GM18858 (cell line): Measurements from ENCODE around the gene RNF8.
"Not testable (repeated sequence)": the region's sequence is repeated elsewhere in the genome, so short reads cannot be mapped to it uniquely, and the experiment has no call there.

Source experiments
- ATAC-seq: cut with Tn5 transposase; IDR thresholded peaks from one replicate; pipeline ENCODE4 v1.9.1; 2021; ENCODE audit not compliant: unreplicated experiment

The RNF8 gene

DNA sequence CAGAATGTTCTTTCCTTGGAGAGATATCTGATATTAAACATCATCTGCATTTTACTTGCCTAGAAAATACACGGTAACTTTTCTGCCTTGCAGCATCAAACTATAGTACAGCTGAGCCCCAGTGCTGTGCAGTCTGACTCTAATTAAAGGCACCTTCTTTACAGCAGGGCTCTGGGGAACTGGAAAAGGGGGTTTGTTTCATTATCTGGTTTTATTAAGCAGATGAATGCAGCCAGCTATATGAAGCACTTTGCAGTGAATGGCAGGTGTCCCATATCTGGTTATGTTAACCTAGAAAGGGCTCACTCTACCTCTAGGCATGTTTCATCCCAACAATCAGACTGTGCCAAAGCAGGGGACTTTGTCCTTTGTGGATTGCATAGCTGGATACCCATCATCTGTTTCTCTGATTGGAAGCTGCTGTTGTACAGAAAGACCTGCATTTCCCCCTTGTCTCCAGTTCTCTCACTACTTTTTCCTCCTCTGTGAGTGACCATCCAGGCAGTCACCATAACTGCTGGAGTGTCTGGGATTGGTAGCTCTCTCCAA lies 39.7 kb downstream of the RNF8 start:
- no peak for ATAC-seq

DNA sequence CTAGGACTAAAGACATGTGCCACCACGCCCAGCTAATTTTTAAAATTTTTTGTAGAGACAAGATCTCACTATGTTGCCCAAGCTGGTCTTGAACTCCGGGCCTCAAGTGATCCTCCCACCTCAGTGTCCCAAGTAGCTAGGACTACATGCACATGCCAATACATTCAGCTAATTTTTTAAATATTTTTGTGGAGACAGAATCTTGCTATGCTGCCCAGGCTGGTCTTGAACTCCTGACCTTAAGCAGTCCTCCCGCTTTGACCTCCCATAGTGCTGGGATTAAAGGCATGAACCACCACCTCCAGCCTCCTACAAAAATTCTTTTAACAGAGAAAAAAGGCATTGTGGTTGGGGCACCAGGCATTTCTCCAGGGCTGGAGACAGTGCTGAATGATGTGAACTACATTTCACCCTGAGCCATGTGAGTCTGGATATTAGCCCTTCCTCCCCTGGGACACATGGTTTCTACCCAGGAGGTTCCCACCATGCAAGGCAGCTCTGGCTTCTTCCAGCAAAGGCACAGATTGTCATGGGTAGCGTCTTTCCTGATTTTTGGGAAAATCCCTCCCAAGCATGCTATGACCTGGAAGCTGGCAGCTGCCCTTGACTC lies 42.9 kb downstream of the RNF8 start:
- ATAC-seq: no peak

DNA sequence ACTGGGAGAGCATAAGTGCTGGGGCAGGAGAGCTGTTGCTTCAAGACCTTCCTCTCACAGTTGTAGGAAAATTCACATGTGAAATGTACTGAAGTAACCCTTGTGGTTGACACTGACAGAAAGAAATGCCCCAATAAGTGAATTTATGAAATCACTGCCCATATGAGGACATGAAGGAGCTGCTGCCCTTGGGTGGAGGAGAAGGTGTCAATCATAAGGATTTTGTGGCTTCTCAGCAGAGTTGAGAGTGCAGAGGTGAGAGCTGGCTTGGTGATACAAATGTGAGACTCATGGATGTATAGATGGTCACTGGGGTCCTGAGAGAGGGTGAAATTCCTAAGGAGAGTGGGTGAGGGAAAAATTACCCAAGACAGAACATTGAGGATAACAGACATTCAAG lies 45.3 kb downstream of the RNF8 start:
- ATAC-seq: no peak

DNA sequence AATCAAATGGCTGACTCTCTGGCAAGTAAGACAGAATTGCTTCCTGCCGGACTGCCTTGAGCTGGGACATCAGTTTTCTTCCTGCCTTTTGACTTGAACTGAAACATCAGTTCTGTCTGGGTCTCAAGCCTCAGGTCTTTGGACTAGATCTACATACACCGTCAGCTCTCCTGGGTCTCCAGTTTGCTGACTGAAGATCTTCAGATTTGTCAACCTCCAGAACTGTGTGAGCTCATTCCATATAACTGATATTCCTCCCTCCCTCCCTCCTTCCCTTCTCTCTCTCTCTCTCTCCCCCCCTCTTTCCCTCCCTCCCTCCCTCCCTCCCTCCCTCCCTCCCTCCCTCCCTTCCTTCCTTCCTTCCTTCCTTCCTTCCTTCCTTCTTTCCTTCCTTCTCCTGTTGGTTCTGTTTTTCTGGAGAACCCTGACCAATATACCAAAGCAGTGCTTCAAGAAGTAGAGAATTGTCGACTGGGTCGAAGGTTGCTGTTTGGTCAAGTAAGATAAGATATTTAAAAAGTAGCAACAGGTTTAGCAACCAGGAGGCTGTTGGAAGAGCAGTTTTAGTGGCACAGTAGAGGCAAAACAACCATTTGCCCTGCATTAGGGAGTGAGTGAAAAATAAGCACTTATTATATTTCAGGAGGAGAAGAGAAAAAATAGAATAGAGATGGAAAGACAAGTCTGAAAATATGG lies 46.2 kb downstream of the RNF8 start:
- ATAC-seq: no peak

DNA sequence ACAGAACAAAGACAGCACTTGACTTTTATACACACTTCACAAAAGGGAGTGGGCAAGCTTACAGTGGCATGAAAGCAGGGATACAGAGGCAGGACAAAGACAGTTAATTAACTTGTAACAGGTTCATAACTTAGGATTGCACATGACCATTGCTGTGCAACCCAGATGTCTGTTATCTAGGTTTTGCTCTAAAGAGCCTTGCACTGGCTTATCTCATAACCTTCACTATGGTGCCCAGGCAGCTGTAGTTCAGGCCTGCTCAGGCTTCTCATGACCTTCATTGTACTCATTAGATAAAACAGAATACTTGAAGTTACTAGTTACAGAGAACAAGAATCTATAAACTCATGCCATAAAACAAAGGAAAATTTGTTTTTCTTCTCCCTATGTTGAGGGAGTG lies 47.9 kb downstream of the RNF8 start:
- not testable (repeated sequence) for ATAC-seq

DNA sequence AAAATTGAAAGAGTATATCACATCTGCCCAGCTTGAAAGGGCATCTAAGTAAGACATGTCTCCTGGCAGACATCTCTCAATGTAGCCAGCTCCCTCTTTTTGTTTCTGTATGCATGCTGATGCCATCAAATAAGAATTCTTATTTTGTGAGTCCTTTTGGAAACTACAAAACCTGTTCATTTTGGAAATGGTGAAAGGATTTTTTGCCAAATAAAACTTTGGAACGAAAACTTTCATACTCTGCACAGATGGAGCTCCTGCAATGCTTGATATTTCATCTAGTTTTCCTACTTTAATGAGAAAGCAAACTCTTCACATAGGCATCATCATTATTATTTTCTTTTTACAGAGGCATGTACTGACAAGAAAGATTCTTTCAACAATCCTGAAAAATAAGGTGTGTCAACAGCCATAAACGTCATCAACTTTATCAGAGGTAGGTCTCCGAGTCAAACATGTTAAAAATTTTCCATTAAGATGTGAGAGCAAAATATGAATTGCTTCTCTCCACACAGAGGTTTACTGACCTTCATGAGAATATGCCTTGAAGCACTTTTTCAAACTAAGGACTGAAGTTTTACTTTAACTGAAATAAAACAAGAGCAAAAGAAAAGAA lies 53.1 kb downstream of the RNF8 start:
- ATAC-seq: no peak

DNA sequence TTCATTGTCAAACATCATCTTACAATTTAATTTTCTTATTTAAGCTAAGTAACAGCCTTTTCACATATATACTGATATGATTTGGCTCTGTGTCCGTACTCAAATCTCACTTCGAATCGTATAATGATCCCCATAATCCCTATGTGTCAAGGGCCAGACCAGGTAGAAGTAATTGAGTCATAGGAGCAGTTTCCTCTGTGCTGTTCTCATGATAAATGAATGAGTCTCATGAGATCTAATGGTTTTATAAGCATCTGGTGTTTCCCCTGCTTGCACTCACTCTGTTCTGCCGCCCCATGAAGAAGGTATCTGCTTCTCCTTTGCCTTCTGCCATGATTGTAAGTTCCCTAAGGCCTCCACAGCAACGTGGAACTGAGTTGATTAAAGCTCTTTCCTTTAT lies 54.2 kb downstream of the RNF8 start:
- ATAC-seq: no peak

DNA sequence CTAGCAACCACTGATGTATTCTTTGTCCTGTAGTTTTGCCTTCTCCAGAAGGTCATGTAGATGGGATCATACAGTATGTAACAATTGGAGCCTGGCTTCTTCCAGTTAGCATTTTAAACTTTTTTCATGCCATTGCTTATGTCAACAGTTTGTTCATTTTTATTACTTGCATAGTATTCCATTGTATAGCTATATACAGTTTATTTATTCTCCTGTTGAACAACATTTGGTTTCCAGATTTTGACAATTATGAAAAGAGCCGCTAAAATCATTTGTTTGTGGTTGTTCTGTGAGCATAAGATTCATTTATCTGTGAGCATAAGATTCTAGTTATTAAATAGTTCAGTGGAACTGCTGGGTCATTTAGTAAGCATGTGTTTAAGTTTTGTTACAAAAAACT lies 55.7 kb downstream of the RNF8 start:
- no peak for ATAC-seq

DNA sequence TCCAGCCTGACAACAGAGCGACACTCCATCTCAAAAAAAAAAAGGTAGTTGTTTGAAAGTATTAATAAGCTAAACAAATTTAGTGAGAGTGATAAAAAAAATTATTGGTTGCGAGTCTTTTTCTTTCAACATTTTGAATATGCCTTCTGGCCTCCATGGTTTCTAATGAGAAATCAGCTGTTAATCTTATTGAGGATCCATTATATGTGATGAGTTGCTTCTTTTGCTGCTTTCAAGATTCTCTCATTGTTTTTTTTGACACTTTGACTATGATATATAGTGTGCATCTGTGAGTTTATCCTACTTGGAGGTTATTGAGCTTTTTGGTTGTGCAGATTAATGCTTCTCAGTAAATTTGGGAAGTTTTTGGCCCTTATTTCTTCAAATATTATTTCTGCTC lies 63.6 kb downstream of the RNF8 start:
- no peak for ATAC-seq

DNA sequence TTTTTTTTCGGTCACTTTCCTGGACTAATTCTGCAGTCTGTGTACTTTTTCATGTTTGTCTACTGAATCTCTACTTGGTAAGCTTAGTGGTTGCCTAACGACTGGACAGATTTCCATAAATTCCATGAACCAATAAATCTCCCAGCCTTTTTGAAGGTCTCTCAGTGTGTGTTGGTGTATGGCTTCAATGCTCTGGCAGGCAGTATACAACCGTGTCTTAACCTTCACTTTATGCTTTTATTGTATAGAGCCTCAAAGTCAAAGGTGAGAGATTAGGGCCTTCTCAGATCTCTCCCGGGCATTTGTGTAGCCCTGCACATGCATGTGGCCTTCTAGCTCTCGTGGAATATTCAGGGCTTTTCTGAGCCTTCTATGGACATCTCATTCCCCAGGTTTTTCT lies 64.9 kb downstream of the RNF8 start:
- no peak for ATAC-seq

DNA sequence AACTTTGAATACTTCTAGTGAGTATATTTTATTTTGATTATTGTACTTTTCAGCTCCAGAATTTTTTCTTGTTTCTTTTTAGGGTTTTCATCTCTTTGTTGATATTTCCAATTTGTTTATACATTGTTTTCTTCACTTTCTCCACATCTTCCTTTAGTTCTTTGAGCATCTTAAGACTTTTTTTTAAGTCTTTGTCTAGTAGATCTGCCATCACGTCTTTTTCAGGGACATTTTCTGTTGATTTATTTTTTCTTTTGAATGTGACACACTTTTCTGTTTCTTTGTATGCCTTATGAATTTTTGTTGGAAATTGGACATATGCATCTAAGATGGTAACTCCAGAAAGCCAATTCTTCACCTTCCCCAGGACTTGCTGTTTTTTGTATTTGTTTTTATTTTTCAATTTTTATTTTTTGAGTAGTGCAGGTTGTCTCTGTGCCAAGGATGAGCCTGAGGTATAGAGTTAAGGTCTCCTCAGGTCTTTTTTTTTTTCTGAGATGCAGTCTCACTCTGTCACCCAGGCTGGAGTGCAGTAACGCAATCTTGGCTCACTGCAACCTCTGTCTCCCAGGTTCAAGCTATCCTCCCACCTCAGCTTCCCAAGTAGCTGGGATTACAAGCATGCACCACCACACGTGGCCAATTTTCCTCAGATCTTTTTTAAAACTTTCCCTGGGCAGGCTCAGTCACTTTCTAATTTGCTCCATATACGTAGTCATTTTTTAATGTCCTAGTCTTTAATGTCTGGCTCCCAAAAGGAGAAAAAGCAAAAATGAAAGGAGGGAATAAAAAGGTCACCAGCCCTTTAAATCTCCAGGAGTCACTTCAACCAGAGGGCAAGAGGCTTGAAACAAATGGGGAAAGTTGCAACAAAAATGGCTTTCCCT lies 72.5 kb downstream of the RNF8 start:
- no peak for ATAC-seq

DNA sequence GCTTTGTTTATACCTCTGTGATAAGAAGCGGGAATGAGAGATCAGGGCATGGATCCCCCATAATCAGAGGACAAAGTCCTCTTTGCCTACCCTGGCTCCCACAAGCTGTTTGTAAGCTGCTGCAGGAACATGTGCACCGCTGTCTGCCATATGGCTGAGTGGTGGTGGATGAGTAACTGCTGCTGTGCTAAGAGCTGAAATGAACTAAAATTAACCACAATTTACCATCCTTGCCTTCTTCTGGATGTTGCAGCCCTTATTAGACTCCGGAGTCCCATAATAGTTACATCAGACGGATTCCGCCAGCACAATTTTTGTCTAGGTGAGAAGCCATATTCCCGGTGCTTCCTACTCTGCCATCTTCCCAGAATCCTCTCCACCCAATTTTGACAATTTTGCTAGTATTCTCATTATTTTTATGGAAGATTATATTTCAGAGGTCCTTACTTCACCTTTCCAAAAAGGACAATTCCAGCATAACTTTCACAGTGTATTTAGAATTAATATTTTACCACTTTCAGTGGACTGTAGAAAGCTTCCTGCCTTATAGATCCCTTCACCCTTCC lies 73.2 kb downstream of the RNF8 start:
- ATAC-seq: no peak

DNA sequence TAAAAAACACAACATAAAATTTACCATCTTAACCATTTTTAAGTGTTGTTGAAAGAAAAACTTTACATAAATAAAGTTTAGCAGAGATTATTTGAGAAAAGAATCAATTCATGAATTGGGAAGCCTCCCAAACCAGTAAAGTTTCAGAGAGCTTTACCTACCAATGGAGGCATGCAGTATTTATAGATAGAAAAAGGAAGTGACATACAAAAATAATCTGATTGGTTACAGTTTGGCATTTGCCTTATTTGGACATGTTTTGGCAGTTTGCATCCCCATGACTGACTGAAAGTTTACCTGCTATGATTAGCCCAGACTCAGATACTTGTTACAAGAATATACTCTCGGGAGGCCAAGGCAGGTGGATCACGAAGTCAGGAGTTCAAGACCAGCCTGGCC lies 75.6 kb downstream of the RNF8 start:
- ATAC-seq: no peak

DNA sequence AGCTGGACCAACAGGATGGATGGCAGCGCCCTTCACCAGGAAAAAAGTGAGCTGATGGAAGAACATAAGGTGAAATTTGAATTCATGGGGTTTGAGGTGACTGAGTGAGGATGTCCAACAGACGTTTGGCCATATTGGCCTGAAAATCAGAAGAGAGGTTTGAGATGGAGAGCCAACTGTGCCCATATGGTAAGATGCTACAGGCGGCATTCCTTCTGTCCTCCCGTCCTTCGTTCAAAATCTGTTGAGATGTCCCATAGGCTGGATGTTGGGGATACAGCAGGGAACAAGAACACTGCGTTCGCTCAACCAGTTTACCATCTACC lies 78.8 kb downstream of the RNF8 start:
- no peak for ATAC-seq

DNA sequence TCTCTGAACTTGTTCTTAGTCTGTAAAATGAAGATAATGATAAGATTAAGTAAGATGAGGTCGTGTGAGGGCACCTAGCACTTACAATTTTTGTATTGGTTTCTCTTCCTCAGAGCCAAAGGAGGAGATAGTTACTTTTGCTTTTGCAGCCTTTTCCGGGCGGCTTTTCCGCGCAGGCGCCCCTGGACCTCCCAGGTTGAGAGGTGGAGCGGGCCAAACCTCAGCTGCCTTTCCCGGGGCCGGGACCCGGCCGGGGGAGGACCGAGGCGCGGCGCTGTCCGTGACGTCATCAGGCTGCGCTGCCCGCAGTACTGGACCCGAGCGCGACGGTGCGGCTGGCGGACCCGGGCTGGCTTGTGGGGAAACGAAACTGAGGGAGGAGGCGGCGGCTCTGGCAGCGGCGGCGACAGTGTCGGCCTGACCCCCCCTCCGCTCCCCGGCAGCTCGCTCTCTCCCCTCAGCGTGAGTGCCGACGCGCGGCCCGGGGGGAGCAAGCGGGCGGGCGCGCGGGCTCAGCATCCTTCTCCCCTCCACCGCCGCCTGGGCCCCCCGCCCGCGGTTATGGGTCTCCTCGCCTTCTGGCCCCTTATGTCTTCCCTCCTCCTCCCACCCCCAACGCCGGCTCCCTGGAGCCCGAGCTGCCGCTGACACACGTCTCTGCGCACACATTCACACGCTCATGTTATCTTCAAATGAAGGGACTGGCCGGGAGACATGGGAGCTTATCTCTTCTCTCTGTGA lies 79.3 kb downstream of the RNF8 start, which contains the start of gene CMTR1:
Gene CMTR1, plus strand, starts transcription at position 306 of the 741 bp plus-strand sequence. CDS start 2,409 bp downstream, outside the sequence.
- peak; percentile 50 for ATAC-seq

DNA sequence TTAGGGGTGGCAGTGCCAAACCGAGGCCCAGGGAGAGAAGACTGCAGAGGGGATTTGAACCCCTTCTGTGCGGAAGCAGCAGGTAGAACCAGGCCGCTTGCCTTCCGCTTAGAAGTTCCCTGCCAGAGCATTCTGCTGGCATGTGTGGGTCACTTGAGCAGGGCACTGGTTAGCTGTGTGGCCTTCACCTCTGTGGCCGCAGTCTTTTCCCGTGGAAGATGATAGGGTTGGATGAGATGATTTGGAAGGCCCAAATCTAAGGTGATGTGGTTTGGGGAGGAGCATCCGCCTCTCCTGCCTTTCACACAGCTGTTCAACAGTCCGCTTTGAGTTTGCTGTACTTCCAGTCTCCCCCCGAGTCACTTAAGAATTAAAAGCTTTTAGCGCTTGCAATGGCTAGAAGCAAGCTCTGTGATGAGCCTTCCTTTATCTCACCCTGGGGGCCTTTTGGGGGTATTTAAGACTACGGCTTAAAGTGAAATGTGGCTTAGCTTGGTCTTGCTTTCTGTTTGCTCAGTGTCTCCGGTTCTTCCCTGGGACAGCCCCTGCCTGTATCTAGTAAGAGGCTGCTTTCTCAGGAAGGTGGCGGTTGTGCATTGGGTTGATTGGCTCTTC lies 80.0 kb downstream of the RNF8 start:
- ATAC-seq: no peak

DNA sequence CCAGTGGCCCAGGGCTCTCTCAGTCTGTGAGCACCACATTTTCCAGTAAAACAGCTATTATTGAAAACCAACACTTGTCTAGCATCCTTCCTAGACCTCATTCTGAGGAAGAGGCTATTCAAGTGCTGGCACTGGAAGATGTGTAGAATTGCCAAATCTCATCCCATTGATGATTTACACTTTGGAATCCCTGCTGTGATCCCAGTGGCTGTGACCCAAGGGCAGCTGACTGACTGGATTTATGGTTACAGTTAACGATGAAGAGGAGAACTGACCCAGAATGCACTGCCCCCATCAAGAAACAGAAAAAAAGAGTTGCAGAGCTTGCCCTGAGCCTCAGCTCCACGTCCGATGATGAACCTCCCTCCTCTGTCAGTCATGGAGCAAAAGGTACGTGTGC lies 81.6 kb downstream of the RNF8 start:
- ATAC-seq: no peak

DNA sequence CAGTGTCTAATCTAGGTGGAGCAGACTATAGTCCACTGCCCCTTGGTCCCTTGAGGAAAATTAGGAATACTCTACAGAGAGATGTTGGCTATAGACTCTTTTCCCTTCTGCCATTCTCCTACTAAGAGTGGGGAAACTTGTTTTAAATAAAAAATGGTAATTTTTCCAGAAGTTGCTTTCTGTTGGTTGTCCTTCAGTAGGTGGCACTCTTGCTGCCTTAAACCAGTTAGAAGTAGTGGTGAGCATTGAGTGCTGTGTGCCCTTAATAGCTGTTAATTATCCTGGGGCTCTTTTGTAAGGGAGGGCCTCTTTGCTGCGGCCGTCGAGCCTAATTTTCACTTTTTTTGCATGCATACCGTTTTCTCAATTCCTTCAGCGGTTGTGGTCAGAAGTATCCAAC lies 82.0 kb downstream of the RNF8 start:
- ATAC-seq: no peak

DNA sequence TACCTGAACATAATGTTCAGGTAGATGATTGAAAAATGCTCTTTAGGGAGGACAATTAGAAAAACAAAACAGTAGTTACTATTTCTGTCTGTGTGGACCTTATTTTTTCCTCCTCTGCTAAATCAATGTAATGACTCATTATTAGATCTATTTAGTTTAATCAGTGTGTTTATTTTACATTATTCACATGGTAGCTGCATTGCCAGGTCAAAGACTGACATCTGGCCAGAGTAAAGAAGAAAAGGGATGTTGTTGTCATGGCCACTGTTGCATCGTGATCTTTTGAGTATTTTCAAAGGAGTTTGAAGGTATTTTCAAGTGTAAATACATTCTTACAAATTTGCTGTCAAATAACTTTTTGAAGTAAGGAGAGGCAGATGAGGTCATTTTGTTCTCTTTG lies 85.1 kb downstream of the RNF8 start:
- ATAC-seq: no peak

DNA sequence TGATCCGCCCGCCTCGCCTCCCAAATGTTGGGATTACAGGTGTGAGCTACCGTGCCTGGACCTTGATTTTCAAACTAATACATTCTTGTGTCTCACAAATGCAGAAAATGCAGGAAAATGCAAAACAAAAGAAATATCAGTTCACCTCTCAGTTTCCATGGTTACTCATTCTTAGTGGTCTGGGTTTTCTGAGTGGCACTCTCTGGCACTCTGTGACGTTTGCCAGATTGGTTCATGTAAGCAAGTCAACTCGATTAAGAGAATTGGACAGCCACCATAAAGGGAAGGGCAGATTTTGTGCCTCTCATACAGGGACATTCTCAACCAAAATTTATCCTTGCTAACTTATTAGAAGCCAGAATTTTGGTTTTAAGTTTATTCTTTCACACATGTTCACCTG lies 87.9 kb downstream of the RNF8 start:
- no peak for ATAC-seq
